Adipocyte (in vitro differentiated cells): ENCODE results near the gene TEX22.

ENCODE experiments used
- DNase-seq: peaks from one replicate; pipeline ENCODE4 v3.0.0-alpha.2; 2015; ENCODE audit warnings: low read depth
- H3K27me3 ChIP-seq: replicated peaks from 2 replicates; pipeline ENCODE4 v1.7.0; 2013; ENCODE audit warnings: mild to moderate bottlenecking, low read length, moderate library complexity; ENCODE audit not compliant: control insufficient read depth, insufficient read depth
- H3K36me3 ChIP-seq: 2 replicates; pipeline ENCODE4 v1.7.0; 2013; ENCODE audit warnings: low read length, mild to moderate bottlenecking, moderate library complexity; ENCODE audit not compliant: control insufficient read depth, insufficient read depth, severe bottlenecking
- H3K4me1 ChIP-seq: 2 replicates; pipeline ENCODE4 v1.7.0; 2013; ENCODE audit warnings: mild to moderate bottlenecking, low read length, moderate library complexity; ENCODE audit not compliant: control insufficient read depth, insufficient read depth
- H3K4me3 ChIP-seq: 2 replicates; pipeline ENCODE4 v1.7.0; 2013; ENCODE audit warnings: mild to moderate bottlenecking, low read length, moderate library complexity
- H3K9ac ChIP-seq: 2 replicates; pipeline ENCODE4 v1.7.0; 2013; ENCODE audit warnings: mild to moderate bottlenecking, low read length, moderate library complexity
- H3K9me3 ChIP-seq: 2 replicates; pipeline ENCODE4 v1.7.0; 2013; ENCODE audit warnings: mild to moderate bottlenecking, low read length, moderate library complexity; ENCODE audit not compliant: control insufficient read depth

Gene TEX22

DNA sequence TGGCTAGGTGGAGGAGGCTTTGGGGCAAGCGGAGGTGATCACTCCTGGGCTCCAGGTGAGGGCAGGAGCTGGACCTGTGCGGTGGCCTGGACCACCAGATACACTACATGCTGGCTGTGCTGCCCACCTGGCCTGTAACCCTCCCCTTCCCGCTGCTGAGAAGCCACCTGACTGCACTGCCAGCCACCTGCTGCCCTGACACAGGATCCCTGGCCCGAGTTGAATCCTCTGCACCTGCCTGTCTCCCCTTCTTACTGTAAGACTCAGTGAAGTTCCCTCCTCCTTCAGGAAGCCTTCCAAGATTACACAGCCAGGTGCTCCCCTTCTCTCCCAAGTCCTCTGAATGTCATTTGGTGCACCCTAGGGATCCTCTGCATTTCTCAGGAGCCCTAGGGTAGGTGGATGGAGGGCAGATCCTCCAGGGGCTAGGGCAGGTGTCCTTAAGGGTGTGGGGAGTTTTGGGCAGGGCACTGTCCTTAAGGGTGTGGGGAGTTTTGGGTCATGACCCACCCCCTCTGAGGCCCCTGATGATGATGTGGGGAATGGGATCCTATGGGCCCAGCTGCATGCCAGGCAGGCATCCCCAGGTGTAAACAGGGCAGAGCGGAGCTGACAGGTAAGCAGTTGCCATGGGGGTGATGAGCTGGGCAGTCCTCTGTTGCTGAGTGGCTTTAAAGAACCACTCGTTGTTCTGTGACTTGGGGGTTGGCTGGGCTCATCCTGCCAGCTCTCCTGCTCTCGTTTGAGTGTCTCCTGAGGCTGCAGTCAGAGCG, 14.6 kb downstream of the TEX22 start:
- no peak for DNase-seq
- H3K27me3 ChIP-seq = no peaks in the 10 kb centered on the region
- H3K9ac ChIP-seq = no peak overlapping the region
- peaks cover 7% of the 10 kb centered on the region for H3K4me1 ChIP-seq
- H3K9me3 ChIP-seq = no peaks in the 10 kb centered on the region
- H3K4me3 ChIP-seq = no peak overlapping the region
- no peaks in the 10 kb centered on the region for H3K36me3 ChIP-seq

DNA sequence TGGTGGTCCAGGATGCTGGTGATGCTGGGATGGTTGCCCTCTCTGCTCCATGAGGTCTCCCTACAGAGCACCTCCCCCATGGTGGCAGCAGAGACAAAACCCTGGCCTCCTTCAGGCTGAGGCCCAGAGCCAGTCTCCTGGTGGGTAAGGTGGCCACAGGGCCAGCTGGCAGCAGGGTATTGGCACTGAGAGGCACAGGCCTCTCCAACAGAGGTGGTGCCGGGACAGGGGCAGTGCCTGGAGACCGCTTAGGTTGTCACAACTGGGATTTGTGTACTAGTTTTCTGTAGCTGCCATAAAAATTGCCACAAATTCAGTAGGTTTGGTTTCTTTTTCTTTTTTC, 15.2 kb downstream of the TEX22 start:
- DNase-seq = no peak
- H3K9me3 ChIP-seq = no peaks in the 10 kb centered on the region
- H3K36me3 ChIP-seq = no peaks in the 10 kb centered on the region
- no peaks in the 10 kb centered on the region for H3K27me3 ChIP-seq
- H3K9ac ChIP-seq = no peak overlapping the region
- H3K4me3 ChIP-seq = no peak overlapping the region
- H3K4me1 ChIP-seq = peaks cover 7% of the 10 kb centered on the region

DNA sequence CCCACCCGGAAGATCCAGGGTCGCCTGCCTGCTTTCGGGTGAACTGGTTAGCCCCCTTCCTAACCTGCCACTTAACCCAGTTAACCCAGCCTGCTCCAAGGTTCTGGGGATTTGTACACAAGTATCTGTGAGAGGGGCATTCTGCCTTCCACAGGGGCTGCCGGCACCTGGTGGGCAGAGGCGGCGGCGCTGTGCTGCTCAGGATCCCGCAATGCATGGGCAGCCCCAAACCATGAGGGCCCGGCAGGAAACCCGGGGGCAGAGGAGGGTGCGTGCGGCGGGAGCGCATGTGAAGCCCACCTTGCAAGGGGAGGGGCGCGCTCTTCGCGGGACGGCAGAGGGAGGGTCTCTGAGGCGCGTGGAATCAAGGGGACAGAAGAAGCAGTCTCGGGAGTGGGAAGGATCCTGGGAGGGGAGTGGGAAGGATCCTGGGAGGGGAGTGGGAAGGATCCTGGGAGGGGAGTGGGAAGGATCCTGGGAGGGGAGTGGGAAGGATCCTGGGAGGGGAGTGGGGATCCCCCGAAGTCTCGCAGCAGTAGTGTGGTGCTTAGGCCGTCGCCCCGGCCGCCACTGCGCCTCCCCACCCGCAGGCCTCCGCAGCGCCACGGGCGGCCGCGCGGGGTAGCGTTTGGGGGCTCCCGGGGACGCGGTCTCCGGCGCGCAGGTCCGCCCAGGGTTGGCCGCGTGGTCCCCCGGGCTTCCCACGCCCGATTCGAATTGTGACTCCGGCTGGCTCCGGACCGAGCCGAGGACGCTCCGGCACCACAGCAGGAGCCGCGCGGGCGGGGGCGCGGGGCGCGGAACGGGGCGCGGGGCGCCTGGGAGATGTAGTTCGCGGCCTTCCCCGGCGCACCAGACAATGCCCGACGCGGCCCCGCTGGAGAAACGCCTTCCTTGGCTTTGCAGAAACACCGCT, 16.4 kb downstream of the TEX22 start:
- Histone ChIP-seq H3K27me3 (no peaks in the 10 kb centered on the region), H3K9me3 (no peaks in the 10 kb centered on the region), H3K4me1 (peaks cover 15% of the 10 kb centered on the region), H3K36me3 (no peaks in the 10 kb centered on the region), H3K9ac (peak overlapping the region; percentile 72), H3K4me3 (peak overlapping the region; percentile 68)
- peak; percentile 88 for DNase-seq

DNA sequence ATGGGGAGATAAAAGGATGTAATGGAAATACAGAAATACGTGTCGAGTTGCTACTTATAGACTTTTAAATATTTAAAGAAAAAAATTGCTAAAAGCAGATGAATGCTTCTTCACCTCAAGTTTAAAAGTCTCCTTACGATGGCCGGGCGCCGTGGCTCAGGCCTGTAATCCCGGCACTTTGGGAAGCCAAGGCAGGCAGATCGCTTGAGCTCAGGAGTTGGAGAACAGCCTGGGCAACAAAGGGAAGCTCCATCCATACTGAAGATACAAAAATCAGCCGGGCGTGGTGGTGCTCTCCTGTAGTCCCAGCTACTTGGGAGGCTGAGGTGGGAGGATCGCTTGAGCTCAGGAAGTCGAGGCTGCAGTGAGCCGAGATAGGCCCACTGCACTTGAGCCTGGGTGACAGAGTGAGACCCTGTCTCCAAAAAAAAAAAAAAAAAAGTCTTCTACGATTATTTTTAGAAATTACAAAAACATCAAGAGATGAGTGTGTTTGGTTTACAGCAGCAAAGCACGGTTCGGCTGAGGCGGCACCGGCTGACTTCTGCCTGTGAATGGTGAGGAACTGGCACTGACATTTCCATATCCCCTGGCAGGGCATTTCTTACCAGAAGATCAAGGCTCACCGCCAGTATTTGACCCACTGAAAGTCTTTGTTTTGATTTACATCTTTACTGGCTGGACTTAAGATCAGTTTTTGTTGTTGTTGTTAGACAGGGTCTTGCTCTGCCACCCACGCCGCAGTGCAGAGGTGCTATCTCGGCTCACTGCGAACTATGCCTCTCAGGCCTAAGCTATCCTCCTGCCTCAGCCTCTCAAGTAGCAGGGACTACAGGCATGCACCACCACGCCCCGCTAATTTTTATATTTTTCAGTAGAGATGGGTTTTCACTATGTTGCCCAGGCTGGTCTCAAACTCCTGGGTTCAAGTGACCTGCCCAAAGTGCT, 17.4 kb downstream of the TEX22 start:
- no peaks in the 10 kb centered on the region for H3K36me3 ChIP-seq
- H3K27me3 ChIP-seq = no peaks in the 10 kb centered on the region
- H3K4me3 ChIP-seq = peak overlapping the region; percentile 68
- no peak for DNase-seq
- peak overlapping the region; percentile 72 for H3K9ac ChIP-seq
- peaks cover 15% of the 10 kb centered on the region for H3K4me1 ChIP-seq
- no peaks in the 10 kb centered on the region for H3K9me3 ChIP-seq

DNA sequence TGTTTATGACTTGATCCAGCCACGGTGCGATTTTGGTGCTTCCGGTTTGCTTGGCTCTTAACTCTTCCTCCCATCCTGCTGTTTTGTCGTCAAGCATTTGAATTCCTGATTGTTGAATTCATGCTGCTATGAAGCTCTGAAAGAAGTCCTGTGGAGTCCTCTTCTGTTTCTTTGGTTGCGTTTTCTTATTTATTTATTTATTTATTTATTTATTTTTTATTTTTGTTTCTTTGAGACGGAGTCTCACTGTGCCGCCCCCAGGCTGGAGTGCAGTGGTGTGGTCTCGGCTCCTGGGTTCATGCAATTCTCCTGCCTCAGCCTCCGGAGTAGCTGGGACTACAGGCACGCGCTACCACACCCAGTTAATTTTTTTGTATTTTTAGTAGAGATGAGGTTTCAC, 18.3 kb downstream of the TEX22 start:
- H3K9ac ChIP-seq = no peak overlapping the region
- no peak for DNase-seq
- no peaks in the 10 kb centered on the region for H3K9me3 ChIP-seq
- H3K27me3 ChIP-seq = no peaks in the 10 kb centered on the region
- H3K36me3 ChIP-seq = no peaks in the 10 kb centered on the region
- H3K4me3 ChIP-seq = no peak overlapping the region
- peaks cover 22% of the 10 kb centered on the region for H3K4me1 ChIP-seq

DNA sequence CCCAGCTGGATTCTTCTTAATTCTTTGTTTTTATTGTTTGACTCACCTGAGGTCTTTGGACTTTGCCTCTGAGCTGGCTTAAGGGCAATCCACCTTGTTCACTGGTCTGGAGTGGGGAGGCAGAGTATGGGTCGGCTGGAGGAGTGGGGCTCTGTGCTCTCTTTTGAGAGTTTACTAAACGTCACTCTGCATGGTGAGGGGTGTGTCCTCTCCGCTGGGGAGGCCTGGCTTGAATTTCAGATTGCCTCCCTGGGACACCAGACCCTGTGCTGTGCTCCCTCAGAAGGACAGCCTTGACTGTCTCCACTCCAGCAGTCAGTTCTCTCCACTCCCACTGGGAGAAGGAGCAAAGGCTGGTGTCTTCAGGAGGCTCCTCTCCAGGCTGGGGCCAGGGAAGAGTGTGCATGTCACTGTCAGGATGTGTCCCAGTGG, 19.4 kb downstream of the TEX22 start:
- Histone ChIP-seq H3K9ac (no peak overlapping the region), H3K9me3 (no peaks in the 10 kb centered on the region), H3K27me3 (no peaks in the 10 kb centered on the region), H3K4me1 (peaks cover 22% of the 10 kb centered on the region), H3K4me3 (no peak overlapping the region), H3K36me3 (no peaks in the 10 kb centered on the region)
- DNase-seq = no peak

DNA sequence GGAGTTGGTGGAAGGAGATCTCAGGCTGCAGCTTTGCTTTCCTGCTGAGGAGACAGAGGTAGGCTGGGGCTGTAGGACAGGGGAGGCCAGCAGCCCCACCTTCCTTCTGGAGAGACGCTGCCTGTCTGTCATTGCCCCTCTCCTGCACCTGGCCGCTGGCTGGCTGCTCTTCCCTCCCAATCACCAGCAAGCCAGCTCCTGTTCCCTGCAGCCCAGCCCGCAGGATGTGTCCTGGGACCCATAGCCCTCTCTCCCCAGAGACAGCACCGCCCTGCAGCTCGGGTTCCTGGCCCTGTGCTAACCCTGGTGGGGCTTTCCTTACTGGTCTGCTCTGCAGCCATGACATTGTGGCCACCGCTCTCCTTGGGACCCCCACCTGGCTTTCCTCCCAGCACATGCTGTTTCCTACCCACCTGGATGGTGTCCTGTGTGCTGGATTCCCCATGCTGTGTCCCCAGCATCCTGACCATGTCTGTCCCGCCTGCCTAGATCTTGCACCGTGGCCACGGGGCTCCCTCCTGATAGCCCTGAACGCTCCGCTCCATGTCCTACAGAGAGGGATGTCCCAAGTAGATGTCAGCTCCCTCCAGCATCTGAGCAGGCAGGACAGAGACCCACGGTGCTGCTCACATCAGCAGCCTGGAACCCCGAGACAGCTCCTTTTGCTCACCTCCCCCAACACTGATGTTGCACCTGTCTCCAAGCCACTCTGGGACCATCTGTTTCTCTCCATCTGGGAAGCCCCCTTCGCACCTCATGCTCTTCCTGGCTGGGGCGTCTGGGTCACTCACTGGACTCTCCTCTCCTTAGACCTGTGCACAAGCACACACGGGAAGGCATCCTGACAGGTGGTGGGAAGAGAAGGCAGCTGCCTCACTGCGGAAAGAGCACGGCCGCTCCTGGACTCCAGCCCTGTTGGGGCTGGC, 20.2 kb downstream of the TEX22 start:
- Histone ChIP-seq H3K4me3 (peak overlapping the region; percentile 90), H3K9ac (peak overlapping the region; percentile 94), H3K4me1 (peaks cover 22% of the 10 kb centered on the region), H3K9me3 (no peaks in the 10 kb centered on the region), H3K36me3 (no peaks in the 10 kb centered on the region), H3K27me3 (no peaks in the 10 kb centered on the region)
- no peak for DNase-seq

DNA sequence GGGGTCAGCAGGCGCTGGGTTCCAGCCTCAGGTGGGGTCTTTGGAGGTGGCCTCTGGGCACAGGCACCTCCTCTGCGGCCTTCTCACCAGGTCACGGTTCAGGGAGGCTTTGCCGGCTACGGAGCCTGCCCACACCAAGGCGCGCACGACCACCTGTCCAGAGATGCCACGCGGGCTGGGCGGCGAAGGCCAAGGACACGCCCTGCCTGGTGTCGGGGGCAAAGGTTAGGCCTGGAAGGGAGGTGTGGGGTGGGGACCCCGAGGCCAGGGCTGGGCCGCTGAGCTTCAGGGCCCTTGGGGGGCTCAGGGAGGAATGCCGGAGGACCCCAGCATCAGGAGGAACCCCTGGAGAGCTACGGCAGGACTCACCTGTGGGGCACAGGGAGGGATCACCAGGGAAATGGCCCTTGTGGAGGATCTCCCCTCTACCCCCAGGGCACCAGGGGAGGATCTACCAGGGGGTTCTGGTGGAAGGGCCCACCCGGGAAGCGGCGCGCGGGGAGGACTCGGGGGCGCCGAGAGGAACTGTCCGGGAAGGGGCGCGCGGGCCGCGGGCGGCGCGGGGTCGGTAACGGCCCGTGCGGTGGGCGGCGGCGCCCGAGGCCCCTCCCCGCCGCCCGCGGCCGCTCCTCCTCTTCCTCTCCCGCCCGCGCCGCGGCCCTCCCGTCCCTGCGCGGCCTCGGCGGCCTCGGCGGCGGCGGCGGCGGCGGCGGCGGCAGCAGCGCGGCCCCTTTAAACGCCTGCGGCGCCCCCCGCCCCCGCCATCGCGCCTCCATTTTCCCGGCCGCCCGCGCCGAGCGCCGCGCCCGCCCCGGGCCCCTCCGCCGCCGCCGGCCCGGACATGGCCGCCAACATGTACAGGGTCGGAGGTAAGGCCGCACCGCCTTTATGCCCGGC, 21.1 kb downstream of the TEX22 start, which contains the start of gene MTA1:
Gene MTA1 (plus strand): TSS at position 633 of the 897 bp plus-strand sequence. CDS start 209 bp downstream, at position 842.
- Histone ChIP-seq H3K9me3 (no peaks in the 10 kb centered on the region), H3K4me3 (peak within 1 kb of the TSS; percentile 91), H3K36me3 (no peaks in the 10 kb centered on the region), H3K27me3 (no peaks in the 10 kb centered on the region), H3K9ac (peak within 1 kb of the TSS; percentile 94), H3K4me1 (peaks cover 22% of the 10 kb centered on the region)
- DNase-seq = peak; percentile 82

DNA sequence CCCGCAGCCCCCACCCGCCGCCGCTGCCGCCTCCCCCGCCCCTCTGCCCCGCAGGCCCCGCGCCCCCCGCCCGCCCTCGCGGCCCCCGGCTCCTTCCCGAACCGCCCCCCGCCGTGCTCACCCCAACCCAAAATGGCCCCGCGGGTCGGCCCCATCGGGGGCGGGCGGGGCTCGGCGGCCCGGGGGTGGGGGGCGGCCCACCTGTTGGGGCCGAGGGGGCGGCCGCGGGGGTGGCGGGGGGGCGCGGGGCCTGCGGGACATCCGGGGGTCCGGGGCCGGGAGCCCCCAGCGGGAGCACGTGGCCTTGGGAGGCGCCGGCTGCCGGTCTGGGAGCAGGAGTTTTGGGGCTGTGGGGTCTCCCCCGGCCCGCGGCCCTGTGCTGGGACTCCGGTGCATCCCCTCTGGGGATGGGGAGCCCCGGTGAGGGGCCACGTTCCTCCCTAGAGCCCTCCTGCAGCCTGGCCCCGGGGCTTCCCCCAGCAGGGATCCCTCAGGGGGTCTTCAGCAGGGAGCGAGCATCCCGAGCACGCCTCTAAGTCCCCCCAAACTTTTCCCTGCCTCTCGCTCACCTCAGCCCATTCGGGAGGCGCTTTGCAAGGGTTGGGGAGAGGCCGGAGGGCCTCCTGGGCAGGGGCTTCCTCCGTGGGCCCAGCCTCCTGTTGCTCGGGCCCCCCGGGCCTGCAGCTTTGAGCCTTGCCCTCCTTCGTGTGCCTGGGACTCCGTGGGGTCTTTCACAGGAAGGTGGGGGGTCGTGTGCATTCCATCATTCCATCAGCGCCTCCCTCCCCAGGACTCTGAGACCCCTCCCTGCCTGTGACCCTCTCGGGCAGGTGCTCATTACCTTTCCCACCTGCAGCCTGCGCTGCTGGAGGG, 22.0 kb downstream of the TEX22 start:
- Histone ChIP-seq H3K27me3 (no peaks in the 10 kb centered on the region), H3K4me3 (peak overlapping the region; percentile 91), H3K9ac (peak overlapping the region; percentile 92), H3K36me3 (no peaks in the 10 kb centered on the region), H3K4me1 (peaks cover 19% of the 10 kb centered on the region), H3K9me3 (no peaks in the 10 kb centered on the region)
- peak; percentile 33 for DNase-seq
